A549 (cell line): ENCODE measurements around the gene ARRDC3. TPM values are rescaled to one million over a fixed set of nuclear protein-coding genes. Genes with fewer than 3 reads are reported as not detected.
"Not testable (repeated sequence)": the region's sequence is repeated elsewhere in the genome, so short reads cannot be mapped to it uniquely, and the experiment has no call there.

Source experiments
- ATAC-seq, 2 experiments: fragments of 200-7000 bp in 1 of 2; fragments of >200 bp in 1 of 2; cut with Nextera tagmentation in 1 of 2; cut with Tn5 transposase in 1 of 2; 3 replicates each; pipeline versions ENCODE4 v1.8.0 to v1.9.1; 2018 to 2020; ENCODE audit warnings: mild to moderate bottlenecking in 1 of 2, moderate library complexity in 1 of 2
- CTCF ChIA-PET: fragments of 300-600 bp; sonication (Branson Sonifier 250); formaldehyde crosslinking; extraction: SDS; loops from one replicate; lab custom pipeline; 2021; ENCODE audit warnings: antibody characterized with exemption, inconsistent platforms; lab: Yijun Ruan, JAX
- POLR2A ChIA-PET: fragments of 350-600 bp; formaldehyde crosslinking; extraction: SDS; loops from one replicate; lab custom pipeline; 2021; ENCODE audit warnings: antibody characterized with exemption, inconsistent platforms; lab: Yijun Ruan, JAX
- DNase-seq, 2 experiments: peaks; one replicate each; pipeline versions ENCODE4 v3.0.0 to v3.0.0-alpha.2; 2011 to 2016; ENCODE audit warnings: low read depth in 1 of 2, low spot score in 1 of 2
- FAIRE-seq: peaks from 2 replicates; lab custom pipeline; 2011; peaks lifted over from hg19 to GRCh38; lab: Jason Lieb, UNC
- H3K27ac ChIP-seq, 2 experiments: fragments of >200 bp; sonication (Bioruptor Twin); formaldehyde crosslinking; 3 replicates each; pipeline ENCODE4 v1.5.1; 2016 to 2017
- H3K4me1 ChIP-seq: fragments of >200 bp; sonication (Bioruptor Twin); formaldehyde crosslinking; 3 replicates; pipeline ENCODE4 v1.6.1; 2016
- H3K4me2 ChIP-seq: fragments of >200 bp; sonication (Bioruptor Twin); formaldehyde crosslinking; 3 replicates; pipeline ENCODE4 v1.6.1; 2016
- H3K4me3 ChIP-seq: fragments of >200 bp; sonication (Bioruptor Twin); formaldehyde crosslinking; 3 replicates; pipeline ENCODE4 v1.5.1; 2016
- H3K9me3 ChIP-seq: fragments of >200 bp; sonication (Bioruptor Twin); formaldehyde crosslinking; 3 replicates; pipeline ENCODE4 v1.6.1; 2016
- BCL3 ChIP-seq: fragments of >200 bp; sonication (Bioruptor Twin); formaldehyde crosslinking; IDR thresholded peaks from 3 replicates; pipeline ENCODE4 v1.6.1; 2016
- CBX2 ChIP-seq: fragments of 200-600 bp; sonication (generic); IDR thresholded peaks from 2 replicates; pipeline ENCODE4 v1.6.1; 2016; ENCODE audit warnings: low read depth, mild to moderate bottlenecking, borderline replicate concordance
- CBX8 ChIP-seq: fragments of 200-600 bp; sonication (generic); IDR thresholded peaks from 2 replicates; pipeline ENCODE4 v1.6.1; 2016
- ELK1 ChIP-seq: fragments of 150-350 bp; IDR thresholded peaks from 2 replicates; pipeline ENCODE4 v1.6.1; 2014; ENCODE audit warnings: low read depth, mild to moderate bottlenecking, low read length
- GATA3 ChIP-seq: IDR thresholded peaks from 2 replicates; pipeline ENCODE4 v1.6.1; 2012; ENCODE audit warnings: borderline replicate concordance
- HES2 ChIP-seq: fragments of >200 bp; sonication (Bioruptor Twin); formaldehyde crosslinking; IDR thresholded peaks from 2 replicates; pipeline ENCODE4 v1.6.1; 2016
- HOXB5 ChIP-seq: fragments of 250-450 bp; sonication (Bioruptor Pico); IDR thresholded peaks from 2 replicates; pipeline ENCODE4 v1.5.0; 2020; ENCODE audit warnings: mild to moderate bottlenecking, moderate library complexity
- MAFK ChIP-seq: fragments of 450-650 bp; IDR thresholded peaks from 2 replicates; pipeline ENCODE4 v1.6.1; 2014; ENCODE audit not compliant: partially characterized antibody
- NFE2L2 ChIP-seq: fragments of 150-350 bp; conservative IDR thresholded peaks from 2 replicates; pipeline ENCODE4 v1.6.1; 2014; ENCODE audit warnings: low read length
- REST ChIP-seq: fragments of 200-600 bp; sonication (generic); IDR thresholded peaks from 2 replicates; pipeline ENCODE4 v1.6.1; 2016; ENCODE audit warnings: antibody characterized with exemption, mild to moderate bottlenecking, moderate library complexity
- SMC3 ChIP-seq: fragments of >200 bp; sonication (Bioruptor Twin); formaldehyde crosslinking; IDR thresholded peaks from 3 replicates; pipeline ENCODE4 v1.6.1; 2018; ENCODE audit warnings: inconsistent platforms
- ZFP36 ChIP-seq: fragments of 450-650 bp; IDR thresholded peaks from 2 replicates; pipeline ENCODE4 v1.6.1; 2014; ENCODE audit warnings: borderline replicate concordance; ENCODE audit not compliant: partially characterized antibody
- ZSCAN20 ChIP-seq: fragments of 250-450 bp; sonication (Bioruptor Pico); IDR thresholded peaks from 2 replicates; pipeline ENCODE4 v1.8.0; 2022; ENCODE audit warnings: mild to moderate bottlenecking, moderate library complexity
- WGBS: methylation state at CpG from one replicate; pipeline ENCODE4 v1.1.6; 2017; ENCODE audit errors: missing lambda C conversion rate; 5-methylcytosine and 5-hydroxymethylcytosine counted together
- polyA plus RNA-seq, 4 experiments: library from polyadenylated mRNA; depleted of rRNA in 3 of 4; stranded (reverse); fragments of >200 nt; fragmentation: RNase III in 1 of 4; extraction: RNeasy Plus Mini Kit Qiagen cat#74134 plus additional on column Dnase treatment in 1 of 4; gene quantifications; 2 replicates in 3 of 4; 3 replicates in 1 of 4; pipeline ENCODE4 v1.2.3, GENCODE V29; 2011 to 2017

Gene ARRDC3
- polyA plus RNA-seq, 2 of the 4 experiments (the other 2 are of a cell fraction) = 9.9 to 36.3 TPM

GRCh38 chr5:91342931-91343330 is 40.2 kb downstream of the ARRDC3 start:
- FAIRE-seq, CTCF ChIA-PET, H3K27ac ChIP-seq, ATAC-seq, H3K4me3 ChIP-seq, POLR2A ChIA-PET, DNase-seq, H3K9me3 ChIP-seq, H3K4me2 ChIP-seq: not testable (repeated sequence)
- 90% methylated on average over 17 of the region's 29 CpGs for WGBS
- peaks cover 10% of the 10 kb centered on the region; the same call in 2 of the 3 replicates for H3K4me1 ChIP-seq

- ATAC-seq (peak in 1 of 2 experiments; percentile 23; a peak in 1 of 6 replicates), FAIRE-seq (no peak), DNase-seq (no peak)
- CTCF ChIA-PET = no interaction called here
- Histone ChIP-seq H3K4me1 (peaks cover 10% of the 10 kb centered on the region; the same call in 2 of the 3 replicates), H3K9me3 (no peaks in the 10 kb centered on the region), H3K4me2 (no peak overlapping the region), H3K27ac (no peak overlapping the region), H3K4me3 (no peak overlapping the region)
- WGBS = 91% methylated on average over 3 of the region's 3 CpGs
- POLR2A ChIA-PET = no interaction called here
- TF ChIP-seq HES2 = no peak
- TF ChIP-seq GATA3 = no peak
- no peak for TF ChIP-seq NFE2L2
- no peak for TF ChIP-seq ELK1
- no peak for TF ChIP-seq HOXB5 (CRISPR knock-in tag)
- no peak for TF ChIP-seq SMC3
- TF ChIP-seq MAFK = no peak
- TF ChIP-seq REST = no peak
- no peak for TF ChIP-seq ZFP36
- TF ChIP-seq CBX2 = no peak
- no peak for TF ChIP-seq CBX8
- no peak for TF ChIP-seq ZSCAN20 (CRISPR knock-in tag)
Observed at GRCh38 chr5:91341154-91341553, 42.0 kb downstream of the ARRDC3 start.

- no peak for ATAC-seq
- POLR2A ChIA-PET = no interaction called here
- FAIRE-seq = no peak
Observed at GRCh38 chr5:91340532-91340931, 42.6 kb downstream of the ARRDC3 start.

More at GRCh38 chr5:91340532-91340931, 42.6 kb downstream of the ARRDC3 start:
- H3K9me3 ChIP-seq = no peaks in the 10 kb centered on the region
- peaks cover 10% of the 10 kb centered on the region; the same call in 2 of the 3 replicates for H3K4me1 ChIP-seq
- H3K27ac ChIP-seq = no peak overlapping the region
- no peak for DNase-seq
- WGBS = 84% methylated on average over 3 of the region's 3 CpGs
- no peak for TF ChIP-seq BCL3
- H3K4me3 ChIP-seq = no peak overlapping the region
- H3K4me2 ChIP-seq = no peak overlapping the region
- CTCF ChIA-PET = no interaction called here
